ENCODE results near the gene AP5Z1. TPM values are rescaled to one million over a fixed set of nuclear protein-coding genes. Genes with fewer than 3 reads are reported as not detected.

AP5Z1 gene
- total RNA-seq, 1 experiment from 2014 or later: 44.0 TPM

DNA sequence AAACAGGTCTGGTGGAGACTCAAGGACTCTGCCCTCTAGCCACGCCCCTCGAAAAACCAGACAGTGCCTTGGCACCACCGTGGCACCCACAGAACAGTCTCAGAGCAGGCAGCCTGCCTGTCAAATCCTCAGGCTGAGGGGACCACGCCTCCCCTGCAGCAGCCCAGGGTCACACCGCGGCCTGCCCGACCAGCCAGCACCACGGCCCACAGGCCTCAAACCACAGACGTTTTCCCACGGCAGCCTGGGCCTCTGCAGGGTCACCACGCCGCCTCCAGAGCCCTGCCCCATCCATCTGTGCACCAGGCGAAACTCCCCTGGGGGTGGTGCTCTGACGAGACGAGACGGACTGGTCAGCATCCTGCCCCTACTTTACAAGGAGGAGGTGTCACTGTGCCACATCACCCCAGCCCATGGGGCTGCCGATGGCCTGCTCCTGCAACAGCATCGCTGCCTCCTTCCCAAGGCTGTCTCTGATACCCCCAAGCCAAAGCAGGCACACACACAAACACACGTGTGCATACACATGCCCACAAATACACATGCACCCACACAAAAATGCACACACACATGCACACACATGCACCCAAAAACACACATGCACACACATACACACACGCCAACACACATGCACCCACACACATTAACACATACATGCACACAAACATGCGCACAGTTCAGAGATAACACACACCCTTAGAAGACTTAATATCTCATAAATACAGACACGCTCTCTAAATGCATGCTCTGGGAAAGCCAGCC lies 61.8 kb downstream of the AP5Z1 start:
- no peaks in the 10 kb centered on the region for H3K36me3 ChIP-seq (ENCODE audit: low read depth)
- 0 out of 2 replicates have a peak, but pooled peaks cover 1% of the 10 kb centered on the region for H3K4me1 ChIP-seq (replicated peaks; ENCODE audit: insufficient read depth)
- H3K4me2 ChIP-seq: no peak overlapping the region
- no peaks in the 10 kb centered on the region for H3K79me2 ChIP-seq (ENCODE audit: low read depth)
- no TSS peak for BruUV-seq (replicated peaks)
- no peak for TF ChIP-seq EZH2 (IDR thresholded peaks at IDR 0.05; ENCODE audit: low read depth)
- TF ChIP-seq, protein P1, sequence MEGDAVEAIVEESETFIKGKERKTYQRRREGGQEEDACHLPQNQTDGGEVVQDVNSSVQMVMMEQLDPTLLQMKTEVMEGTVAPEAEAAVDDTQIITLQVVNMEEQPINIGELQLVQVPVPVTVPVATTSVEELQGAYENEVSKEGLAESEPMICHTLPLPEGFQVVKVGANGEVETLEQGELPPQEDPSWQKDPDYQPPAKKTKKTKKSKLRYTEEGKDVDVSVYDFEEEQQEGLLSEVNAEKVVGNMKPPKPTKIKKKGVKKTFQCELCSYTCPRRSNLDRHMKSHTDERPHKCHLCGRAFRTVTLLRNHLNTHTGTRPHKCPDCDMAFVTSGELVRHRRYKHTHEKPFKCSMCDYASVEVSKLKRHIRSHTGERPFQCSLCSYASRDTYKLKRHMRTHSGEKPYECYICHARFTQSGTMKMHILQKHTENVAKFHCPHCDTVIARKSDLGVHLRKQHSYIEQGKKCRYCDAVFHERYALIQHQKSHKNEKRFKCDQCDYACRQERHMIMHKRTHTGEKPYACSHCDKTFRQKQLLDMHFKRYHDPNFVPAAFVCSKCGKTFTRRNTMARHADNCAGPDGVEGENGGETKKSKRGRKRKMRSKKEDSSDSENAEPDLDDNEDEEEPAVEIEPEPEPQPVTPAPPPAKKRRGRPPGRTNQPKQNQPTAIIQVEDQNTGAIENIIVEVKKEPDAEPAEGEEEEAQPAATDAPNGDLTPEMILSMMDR (conservative IDR thresholded peaks at IDR 0.05): no peak
- DNase-seq: no peak
- no peaks in the 10 kb centered on the region for H3K9me2 ChIP-seq (ENCODE audit: insufficient read depth)
- H4K20me1 ChIP-seq (ENCODE audit: insufficient read depth): peaks cover 2% of the 10 kb centered on the region; the same call in 1 of the 2 replicates
- ChIA-PET POLR2A (ENCODE audit: unreplicated experiment) (no interaction called here), CTCF (no interaction called here)
- H3K27ac ChIP-seq: no peak overlapping the region
- peaks cover under 1% of the 10 kb centered on the region; the same call in 1 of the 2 replicates for H3F3A ChIP-seq (ENCODE audit: insufficient read depth, low read depth)
- no peak overlapping the region for H3K4me3 ChIP-seq
- intact Hi-C loops (cut with micrococcal nuclease; ENCODE audit: unreplicated experiment): no loop called here
- no peaks in the 10 kb centered on the region for H3K9me3 ChIP-seq (ENCODE audit: insufficient read depth, low read depth)
- peaks cover 42% of the 10 kb centered on the region for H3K27me3 ChIP-seq (ENCODE audit: insufficient read depth, low read depth)
- H2AFZ ChIP-seq: no peak overlapping the region

DNA sequence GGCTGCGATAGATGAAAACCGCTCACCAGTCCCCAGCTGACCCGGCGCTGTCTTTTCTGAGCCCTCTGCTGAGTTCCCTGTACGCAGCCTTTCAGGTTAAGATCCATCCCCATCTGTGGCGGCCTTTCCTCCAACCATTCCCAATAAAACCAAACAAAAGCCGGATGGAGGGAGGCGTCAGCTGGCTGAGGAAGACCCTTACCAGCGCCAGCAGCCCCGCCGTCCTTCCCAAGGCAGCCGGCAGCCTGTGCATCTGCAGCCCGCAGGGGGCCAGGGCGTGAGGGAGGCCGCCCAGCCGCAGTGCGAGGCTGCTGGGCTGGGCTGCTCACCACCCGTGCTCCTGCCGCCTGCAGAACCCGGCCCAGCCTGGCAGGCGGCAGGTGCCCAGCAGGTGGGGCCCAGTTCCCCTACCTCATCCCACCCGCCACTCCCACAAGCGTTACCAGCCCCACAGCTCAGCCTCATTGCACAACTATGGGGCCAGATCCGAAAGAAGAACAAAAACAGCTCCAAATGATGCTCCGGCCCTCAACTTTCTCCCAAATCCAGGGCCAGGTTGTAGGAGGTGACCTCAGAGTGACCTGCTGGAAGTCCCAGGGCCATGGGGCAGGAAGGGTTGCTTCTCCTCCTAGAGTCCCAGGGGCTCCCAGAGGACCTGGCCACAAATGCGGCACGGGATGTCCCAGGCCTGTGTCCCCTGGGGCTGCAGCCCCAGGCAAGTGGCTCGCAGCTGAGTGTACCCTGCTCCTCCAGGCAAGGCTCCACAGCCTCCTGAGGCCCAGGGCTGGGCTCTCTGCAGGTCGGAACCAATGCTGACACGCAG lies 62.6 kb downstream of the AP5Z1 start:
- H3K4me3 ChIP-seq: no peak overlapping the region
- no TSS peak for BruUV-seq (replicated peaks)
- H3K4me1 ChIP-seq (replicated peaks; ENCODE audit: insufficient read depth): no peaks in the 10 kb centered on the region
- no peaks in the 10 kb centered on the region; the same call in 1 of the 2 replicates for H3F3A ChIP-seq (ENCODE audit: insufficient read depth, low read depth)
- ChIA-PET POLR2A (ENCODE audit: unreplicated experiment) (no interaction called here), CTCF (no interaction called here)
- no peak overlapping the region for H2AFZ ChIP-seq
- no peak for TF ChIP-seq EZH2 (IDR thresholded peaks at IDR 0.05; ENCODE audit: low read depth)
- TF ChIP-seq, protein P1 (conservative IDR thresholded peaks at IDR 0.05): no peak
- no peak for DNase-seq
- no peaks in the 10 kb centered on the region for H3K9me2 ChIP-seq (ENCODE audit: insufficient read depth)
- no peaks in the 10 kb centered on the region for H3K79me2 ChIP-seq (ENCODE audit: low read depth)
- H4K20me1 ChIP-seq (ENCODE audit: insufficient read depth): peaks cover 2% of the 10 kb centered on the region; the same call in 1 of the 2 replicates
- H3K4me2 ChIP-seq: no peak overlapping the region
- H3K9me3 ChIP-seq (ENCODE audit: insufficient read depth, low read depth): no peaks in the 10 kb centered on the region
- intact Hi-C loops (cut with micrococcal nuclease; ENCODE audit: unreplicated experiment): no loop called here
- no peaks in the 10 kb centered on the region for H3K36me3 ChIP-seq (ENCODE audit: low read depth)
- peaks cover 38% of the 10 kb centered on the region for H3K27me3 ChIP-seq (ENCODE audit: insufficient read depth, low read depth)
- H3K27ac ChIP-seq: no peak overlapping the region

DNA sequence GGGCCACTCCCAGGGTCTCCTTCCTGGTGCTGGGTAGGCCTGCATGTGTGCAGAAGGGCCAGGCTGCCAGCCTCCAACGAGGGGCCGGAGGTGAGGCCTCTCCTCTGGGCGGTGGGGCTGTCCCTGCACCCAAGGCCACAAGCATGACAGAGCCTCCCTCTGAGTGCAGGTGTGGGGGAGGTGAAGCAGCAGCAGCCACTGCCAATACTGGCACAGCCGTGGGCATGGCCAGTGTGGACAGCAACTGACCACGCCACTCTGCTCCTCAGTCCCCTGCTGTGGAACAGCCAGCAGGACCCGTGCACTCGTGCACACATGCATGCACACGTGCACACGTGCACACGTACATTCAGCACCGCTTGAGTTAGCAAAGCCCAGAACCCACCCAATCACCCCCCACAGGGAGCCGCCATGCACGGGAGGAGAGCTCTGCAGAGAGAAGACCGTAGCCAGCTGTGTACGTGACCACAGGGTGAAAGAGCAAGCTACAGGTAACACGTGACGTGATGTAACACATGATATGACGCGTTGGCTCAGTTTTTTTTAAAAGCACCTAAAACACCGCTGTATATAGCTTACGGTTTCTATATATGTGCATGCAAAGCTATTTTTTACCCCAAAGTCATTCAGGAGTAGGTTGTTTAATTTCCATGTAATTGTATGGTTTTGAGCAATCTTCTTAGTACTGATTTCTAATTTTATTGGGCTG lies 63.4 kb downstream of the AP5Z1 start:
- Histone ChIP-seq H3K9me3 (ENCODE audit: insufficient read depth, low read depth) (no peaks in the 10 kb centered on the region), H3K36me3 (ENCODE audit: low read depth) (no peaks in the 10 kb centered on the region), H3F3A (ENCODE audit: insufficient read depth, low read depth) (no peaks in the 10 kb centered on the region; the same call in 1 of the 2 replicates), H3K27ac (no peak overlapping the region), H3K79me2 (ENCODE audit: low read depth) (no peaks in the 10 kb centered on the region), H3K4me2 (no peak overlapping the region), H3K27me3 (ENCODE audit: insufficient read depth, low read depth) (peaks cover 34% of the 10 kb centered on the region), H3K4me1 (replicated peaks; ENCODE audit: insufficient read depth) (no peaks in the 10 kb centered on the region), H3K4me3 (no peak overlapping the region), H3K9me2 (ENCODE audit: insufficient read depth) (no peaks in the 10 kb centered on the region), H2AFZ (no peak overlapping the region), H4K20me1 (ENCODE audit: insufficient read depth) (peaks cover 2% of the 10 kb centered on the region; the same call in 1 of the 2 replicates)
- intact Hi-C loops (cut with micrococcal nuclease; ENCODE audit: unreplicated experiment): no loop called here
- POLR2A ChIA-PET (ENCODE audit: unreplicated experiment): no interaction called here
- BruUV-seq (replicated peaks): no TSS peak
- TF ChIP-seq, protein P1 (conservative IDR thresholded peaks at IDR 0.05): no peak
- no peak for TF ChIP-seq EZH2 (IDR thresholded peaks at IDR 0.05; ENCODE audit: low read depth)
- CTCF ChIA-PET: no interaction called here
- DNase-seq: no peak

Measured in PC-9 (cell line).